GM21717 (cell line): ENCODE results near the gene SLC16A7.

Experiments used
- ATAC-seq: cut with Tn5 transposase; IDR thresholded peaks from one replicate; pipeline ENCODE4 v1.9.1; 2021; ENCODE audit warnings: mild to moderate bottlenecking, moderate library complexity; ENCODE audit not compliant: unreplicated experiment

Gene SLC16A7

GRCh38 chr12:59620326-59620725 lies 24.5 kb downstream of the SLC16A7 start:
- no peak for ATAC-seq

GRCh38 chr12:59624732-59625460 lies 29.1 kb downstream of the SLC16A7 start:
- ATAC-seq = no peak

- ATAC-seq = no peak
Observed at GRCh38 chr12:59626382-59626781, 30.6 kb downstream of the SLC16A7 start.

GRCh38 chr12:59627582-59627981 lies 31.8 kb downstream of the SLC16A7 start:
- ATAC-seq = no peak

- no peak for ATAC-seq
Observed at GRCh38 chr12:59629890-59630289, 34.1 kb downstream of the SLC16A7 start.

- no peak for ATAC-seq
Observed at GRCh38 chr12:59632408-59632807, 36.6 kb downstream of the SLC16A7 start.

- ATAC-seq = no peak
Observed at GRCh38 chr12:59634254-59634653, 38.4 kb downstream of the SLC16A7 start.

GRCh38 chr12:59636945-59637691 lies 41.3 kb downstream of the SLC16A7 start:
- peak; percentile 80 for ATAC-seq

GRCh38 chr12:59637692-59638070 lies 41.9 kb downstream of the SLC16A7 start:
- no peak for ATAC-seq

- no peak for ATAC-seq
Observed at GRCh38 chr12:59643550-59643949, 47.7 kb downstream of the SLC16A7 start.

- ATAC-seq = no peak
Observed at GRCh38 chr12:59645242-59645641, 49.4 kb downstream of the SLC16A7 start.

GRCh38 chr12:59646636-59647035 lies 50.8 kb downstream of the SLC16A7 start:
- ATAC-seq = no peak

- no peak for ATAC-seq
Observed at GRCh38 chr12:59649203-59649602, 53.4 kb downstream of the SLC16A7 start.

GRCh38 chr12:59650588-59651228 lies 54.9 kb downstream of the SLC16A7 start:
- no peak for ATAC-seq

GRCh38 chr12:59651229-59651920 lies 55.5 kb downstream of the SLC16A7 start:
- ATAC-seq = no peak

- ATAC-seq = no peak
Observed at GRCh38 chr12:59652130-59652529, 56.3 kb downstream of the SLC16A7 start.

- no peak for ATAC-seq
Observed at GRCh38 chr12:59654061-59654460, 58.2 kb downstream of the SLC16A7 start.

- ATAC-seq = no peak
Observed at GRCh38 chr12:59657266-59657665, 61.4 kb downstream of the SLC16A7 start.

- ATAC-seq = no peak
Observed at GRCh38 chr12:59657711-59658110, 61.9 kb downstream of the SLC16A7 start.

- ATAC-seq = no peak
Observed at GRCh38 chr12:59660148-59660547, 64.3 kb downstream of the SLC16A7 start.

GRCh38 chr12:59660921-59661597 lies 65.2 kb downstream of the SLC16A7 start:
- no peak for ATAC-seq
